VCaP (cell line): Measurements from ENCODE around the gene FRMD5.
"Not testable (repeated sequence)": the region's sequence is repeated elsewhere in the genome, so short reads cannot be mapped to it uniquely, and the experiment has no call there.

Experiments used
- H3K27ac ChIP-seq: fragments of 450-650 bp; 2 replicates; pipeline ENCODE4 v1.5.1; 2017
- TF ChIP-seq, protein P1 (sequence below): fragments of 450-650 bp; conservative IDR thresholded peaks from 2 replicates; pipeline ENCODE4 v1.5.1; 2017; ENCODE audit warnings: mild to moderate bottlenecking, moderate library complexity

FRMD5 gene

DNA sequence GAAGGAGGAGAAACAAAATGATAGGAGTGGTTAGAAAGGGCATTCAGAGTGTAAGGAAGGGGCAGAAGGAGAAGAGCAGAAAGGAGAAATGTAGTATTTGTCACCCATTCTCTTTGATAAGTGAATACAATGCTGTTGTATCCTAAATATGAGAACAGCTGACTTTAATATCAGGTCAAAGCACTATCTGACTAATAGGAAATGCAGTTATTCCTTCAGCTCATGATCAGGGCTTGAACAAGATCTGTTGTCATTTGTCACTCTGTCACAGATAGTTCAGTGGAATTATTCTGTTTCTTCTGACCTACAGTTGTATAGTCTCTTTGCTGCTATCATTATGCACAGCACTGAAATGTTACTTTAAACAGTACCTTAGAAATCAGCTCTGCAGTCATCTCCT is 149.4 kb downstream of the FRMD5 start:
- no peak overlapping the region for H3K27ac ChIP-seq
- TF ChIP-seq, protein P1, sequence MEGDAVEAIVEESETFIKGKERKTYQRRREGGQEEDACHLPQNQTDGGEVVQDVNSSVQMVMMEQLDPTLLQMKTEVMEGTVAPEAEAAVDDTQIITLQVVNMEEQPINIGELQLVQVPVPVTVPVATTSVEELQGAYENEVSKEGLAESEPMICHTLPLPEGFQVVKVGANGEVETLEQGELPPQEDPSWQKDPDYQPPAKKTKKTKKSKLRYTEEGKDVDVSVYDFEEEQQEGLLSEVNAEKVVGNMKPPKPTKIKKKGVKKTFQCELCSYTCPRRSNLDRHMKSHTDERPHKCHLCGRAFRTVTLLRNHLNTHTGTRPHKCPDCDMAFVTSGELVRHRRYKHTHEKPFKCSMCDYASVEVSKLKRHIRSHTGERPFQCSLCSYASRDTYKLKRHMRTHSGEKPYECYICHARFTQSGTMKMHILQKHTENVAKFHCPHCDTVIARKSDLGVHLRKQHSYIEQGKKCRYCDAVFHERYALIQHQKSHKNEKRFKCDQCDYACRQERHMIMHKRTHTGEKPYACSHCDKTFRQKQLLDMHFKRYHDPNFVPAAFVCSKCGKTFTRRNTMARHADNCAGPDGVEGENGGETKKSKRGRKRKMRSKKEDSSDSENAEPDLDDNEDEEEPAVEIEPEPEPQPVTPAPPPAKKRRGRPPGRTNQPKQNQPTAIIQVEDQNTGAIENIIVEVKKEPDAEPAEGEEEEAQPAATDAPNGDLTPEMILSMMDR = no peak

DNA sequence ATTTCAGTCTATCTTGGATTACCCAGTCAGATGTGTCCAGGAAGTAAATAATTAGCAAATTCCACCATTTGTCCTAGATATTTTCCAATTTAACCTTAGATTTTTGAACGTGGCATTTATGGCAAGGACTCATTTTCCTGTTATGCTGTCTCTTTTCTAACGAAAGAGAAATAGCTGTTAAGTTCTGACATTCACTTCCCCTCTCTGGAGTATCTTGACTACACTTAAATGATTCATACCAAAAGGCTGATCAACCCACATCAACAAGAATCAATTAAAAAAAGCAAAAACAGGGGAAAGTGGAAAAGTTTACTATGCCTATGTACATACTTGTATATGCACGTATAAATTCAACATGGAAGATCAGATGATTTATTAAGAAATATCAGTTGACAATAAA is 149.9 kb downstream of the FRMD5 start:
- TF ChIP-seq, protein P1 = no peak
- H3K27ac ChIP-seq = no peak overlapping the region

DNA sequence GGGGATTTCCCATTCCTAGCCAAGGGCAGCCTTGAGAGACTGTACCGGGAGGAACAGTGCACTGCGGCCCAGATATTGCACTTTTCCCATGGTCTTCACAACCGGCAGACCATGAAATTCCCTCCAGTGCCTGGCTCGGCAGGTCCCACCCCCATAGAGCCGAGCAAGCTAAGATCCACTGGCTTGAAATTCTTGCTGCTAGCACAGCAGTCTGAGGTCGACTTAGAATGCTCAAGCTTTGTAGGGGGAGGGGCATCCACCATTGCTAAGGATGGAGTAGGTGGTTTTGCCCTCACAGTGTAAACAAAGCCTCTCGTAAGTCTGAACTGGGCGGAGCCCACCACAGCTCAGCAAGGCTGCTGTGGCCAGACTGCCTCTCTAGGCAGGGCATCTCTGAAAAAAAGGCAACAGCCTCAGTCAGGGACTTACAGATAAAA is 156.3 kb downstream of the FRMD5 start:
- TF ChIP-seq, protein P1 = no peak

DNA sequence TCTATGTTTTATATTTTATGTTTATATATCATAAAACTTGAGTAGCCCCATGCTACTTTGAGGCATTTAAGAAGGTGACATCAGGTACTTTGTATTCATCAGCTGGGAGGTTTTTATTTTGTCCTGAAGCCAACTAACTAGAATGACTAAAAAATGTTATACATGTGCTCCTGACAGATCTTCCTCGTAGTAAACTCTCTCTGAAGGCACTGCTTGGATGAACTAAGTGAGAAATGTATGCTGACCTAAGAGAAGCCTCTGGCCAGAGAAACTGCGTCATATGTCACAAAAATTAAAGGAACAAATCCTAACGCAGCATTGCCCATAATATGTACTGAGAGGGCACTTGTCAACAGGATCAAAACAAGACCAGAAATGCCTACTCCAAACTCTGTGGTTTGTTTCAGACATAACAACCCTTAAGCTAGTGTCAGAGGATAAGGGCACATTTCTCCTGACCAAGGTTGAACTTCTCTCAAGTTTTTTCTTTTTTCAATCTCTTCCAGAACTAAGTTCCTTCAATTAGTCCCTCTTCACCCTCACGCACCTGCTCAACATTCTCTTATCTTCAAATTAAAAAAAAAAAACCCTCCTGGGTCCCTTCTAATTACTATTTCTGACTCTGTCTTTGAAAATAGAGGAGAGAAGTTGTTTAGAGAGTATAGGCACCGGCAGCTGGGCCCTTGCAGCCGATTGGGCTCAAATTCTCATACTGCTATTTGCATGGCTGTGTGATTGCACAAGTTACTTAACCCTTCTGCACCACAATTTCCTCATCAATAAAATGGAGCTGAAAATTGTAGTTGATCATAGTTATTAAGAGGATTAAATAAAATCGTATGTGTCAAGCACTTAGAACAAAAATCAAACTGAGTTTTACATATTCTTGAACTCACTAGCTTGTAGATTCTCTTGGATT is 159.0 kb downstream of the FRMD5 start:
- H3K27ac ChIP-seq = no peak overlapping the region
- TF ChIP-seq, protein P1 = no peak

More for the DNA sequence above, 156.3 kb downstream of the FRMD5 start:
- no peak overlapping the region for H3K27ac ChIP-seq

DNA sequence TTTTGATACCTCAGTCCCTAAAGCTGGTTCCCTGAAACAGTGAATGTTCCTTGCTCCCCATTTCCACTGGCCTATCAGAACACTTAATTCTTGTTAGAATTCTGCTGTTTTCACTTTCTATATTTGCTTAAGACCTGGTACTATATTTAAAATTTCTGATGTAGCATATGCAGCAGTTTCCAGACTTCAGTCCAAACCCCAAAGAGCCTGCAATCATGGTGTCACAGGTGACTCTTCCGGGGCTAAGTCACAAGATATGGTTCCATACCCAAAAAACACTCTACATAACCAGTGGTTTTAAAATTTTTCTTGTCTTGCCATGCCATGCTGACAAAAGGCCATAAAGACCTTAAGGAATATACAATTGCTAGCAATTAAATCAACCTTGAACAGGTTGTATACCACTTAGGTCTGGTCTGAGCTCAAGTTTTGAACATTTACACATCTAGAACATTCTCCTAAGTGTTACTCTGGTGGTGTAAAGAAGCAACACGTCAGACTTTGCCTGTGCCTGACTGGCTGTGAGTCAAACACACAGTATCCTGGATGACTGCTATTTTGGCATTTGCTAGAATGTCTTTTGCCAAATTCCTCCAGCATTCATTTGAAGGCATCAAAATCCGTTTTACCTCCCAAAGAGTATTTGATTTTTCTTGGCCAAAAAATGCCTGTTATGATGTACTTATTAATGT is 160.0 kb downstream of the FRMD5 start:
- H3K27ac ChIP-seq = no peak overlapping the region
- TF ChIP-seq, protein P1 = no peak

DNA sequence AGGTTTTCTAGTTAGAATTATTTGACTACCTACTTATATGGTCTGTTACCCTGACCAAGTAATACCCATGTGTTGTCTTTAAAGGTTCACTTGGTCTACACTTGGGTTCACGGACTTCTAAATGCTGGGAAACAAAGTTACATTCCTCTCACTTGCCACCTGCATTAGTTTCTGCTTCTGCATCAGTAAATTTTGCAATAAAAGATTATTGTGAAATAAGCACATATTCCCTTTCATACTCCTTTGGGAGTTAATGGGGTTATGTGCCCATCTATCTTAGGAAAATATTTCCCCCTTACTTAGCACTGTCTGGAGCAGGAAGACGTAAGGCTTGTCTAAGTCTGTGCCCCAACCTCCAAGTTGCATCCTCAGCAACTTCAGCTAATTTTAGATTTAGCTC is 160.7 kb downstream of the FRMD5 start:
- TF ChIP-seq, protein P1 = no peak
- no peak overlapping the region for H3K27ac ChIP-seq

DNA sequence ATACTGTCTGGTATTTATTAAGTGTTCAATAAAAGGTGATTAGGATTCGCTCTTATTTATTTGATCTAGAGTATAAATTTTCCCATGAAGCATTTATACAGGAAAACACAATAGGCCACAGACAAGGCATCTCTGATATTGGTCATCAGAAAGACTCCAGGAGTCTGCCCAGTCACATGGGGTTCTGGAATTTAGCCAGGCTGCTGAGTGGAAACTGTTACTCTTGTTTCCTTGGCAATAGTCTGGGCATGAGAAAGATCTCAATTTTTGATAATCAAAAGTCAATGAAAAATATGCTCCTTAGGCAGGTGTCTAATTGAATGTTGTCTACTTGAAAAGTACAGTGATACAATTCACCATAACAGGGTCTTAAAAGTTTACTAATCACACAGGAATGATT is 161.2 kb downstream of the FRMD5 start:
- TF ChIP-seq, protein P1 = no peak
- no peak overlapping the region for H3K27ac ChIP-seq

DNA sequence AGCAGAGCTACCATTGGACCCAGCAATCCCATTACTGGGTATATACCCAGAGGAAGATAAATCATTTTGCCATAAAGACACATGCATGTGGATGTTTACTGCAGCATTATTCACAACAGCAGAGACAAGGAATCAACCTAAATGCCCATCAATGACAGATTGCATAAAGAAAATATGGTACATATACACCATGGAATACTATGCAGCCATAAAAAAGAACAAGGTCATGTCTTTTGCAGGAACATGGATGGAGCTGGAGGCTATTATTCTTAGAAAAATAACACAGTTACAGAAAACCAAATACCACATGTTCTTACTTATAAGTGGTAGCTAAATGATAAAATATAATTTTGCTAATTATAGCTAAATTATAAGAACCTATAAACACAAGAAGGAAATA is 162.3 kb downstream of the FRMD5 start:
- H3K27ac ChIP-seq = not testable (repeated sequence)
